Lower leg skin (tissue), 3 donors: Measurements from ENCODE around the gene LRRN4CL.
"Not testable (repeated sequence)": the region's sequence is repeated elsewhere in the genome, so short reads cannot be mapped to it uniquely, and the experiment has no call there.

Experiments
- CTCF ChIP-seq, 3 donors: fragments of 450-650 bp; IDR thresholded peaks; one replicate each; pipeline ENCODE4 v1.5.1; 2016; ENCODE audit warnings: antibody characterized with exemption in 3 of 3, mild to moderate bottlenecking in 3 of 3, moderate library complexity in 2 of 3
- POLR2A ChIP-seq, 2 donors: fragments of 450-650 bp; IDR thresholded peaks; one replicate each; pipeline ENCODE4 v1.6.1; 2016 to 2017; ENCODE audit warnings: antibody characterized with exemption in 2 of 2, mild to moderate bottlenecking in 1 of 2, moderate library complexity in 1 of 2

- TF ChIP-seq POLR2A, CTCF (IDR thresholded peaks at IDR 0.05): not testable (repeated sequence)
Measured at GRCh38 chr11:62675415-62675814, 13.9 kb downstream of the LRRN4CL start.
